Keratinocyte (primary cell): ENCODE data around the gene MLXIPL. TPM values are rescaled to one million over a fixed set of nuclear protein-coding genes. Genes with fewer than 3 reads are reported as not detected.

Source experiments
- DNase-seq: peaks from one replicate; pipeline ENCODE4 v3.0.0-alpha.2; 2011; ENCODE audit warnings: low read depth, missing footprints, low spot score
- FAIRE-seq: peaks from 2 replicates; lab custom pipeline; 2011; peaks lifted over from hg19 to GRCh38; lab: Jason Lieb, UNC
- H2AFZ ChIP-seq: 2 replicates; pipeline ENCODE4 v1.6.0; 2012; ENCODE audit warnings: low read length, control low read depth, inconsistent platforms; ENCODE audit not compliant: control insufficient read depth
- H3K27ac ChIP-seq: 2 replicates; pipeline ENCODE4 v1.5.1; 2011; ENCODE audit warnings: low read length; ENCODE audit not compliant: control insufficient read depth, insufficient read depth
- H3K27me3 ChIP-seq: 3 replicates; pipeline ENCODE4 v1.6.0; 2011; ENCODE audit warnings: low read length; ENCODE audit not compliant: control insufficient read depth, insufficient read depth; ENCODE audit errors: extremely low read depth
- H3K36me3 ChIP-seq, 2 experiments: 2 replicates in 1 of 2; 3 replicates in 1 of 2; pipeline ENCODE4 v1.5.1; 2011; ENCODE audit warnings: low read length in 2 of 2, mild to moderate bottlenecking in 1 of 2; ENCODE audit not compliant: control insufficient read depth in 2 of 2, insufficient read depth in 2 of 2; ENCODE audit errors: extremely low read depth in 1 of 2
- H3K4me1 ChIP-seq: 3 replicates; pipeline ENCODE4 v1.5.1; 2011; ENCODE audit warnings: low read length; ENCODE audit not compliant: control insufficient read depth, insufficient read depth; ENCODE audit errors: extremely low read depth
- H3K4me2 ChIP-seq: 3 replicates; pipeline ENCODE4 v1.6.0; 2011; ENCODE audit warnings: low read depth, low read length; ENCODE audit not compliant: control insufficient read depth, insufficient read depth; ENCODE audit errors: extremely low read depth
- H3K4me3 ChIP-seq, 3 experiments: fragments of 200-600 bp in 1 of 3; sonication (generic) in 1 of 3; 2 replicates in 2 of 3; 3 replicates in 1 of 3; pipeline ENCODE4 v1.5.1; 2011 to 2016; ENCODE audit warnings: low read length in 3 of 3, mild to moderate bottlenecking in 3 of 3, control low read depth in 2 of 3, inconsistent platforms in 1 of 3, low read depth in 1 of 3, mixed read lengths in 1 of 3, mixed run types in 1 of 3, moderate library complexity in 1 of 3; ENCODE audit not compliant: control insufficient read depth in 2 of 3, insufficient read depth in 2 of 3; ENCODE audit errors: extremely low read depth in 1 of 3
- H3K79me2 ChIP-seq: 2 replicates; pipeline ENCODE4 v1.6.0; 2012; ENCODE audit warnings: low read length; ENCODE audit not compliant: control insufficient read depth, insufficient read depth
- H3K9ac ChIP-seq: 3 replicates; pipeline ENCODE4 v1.6.0; 2011; ENCODE audit warnings: low read length; ENCODE audit not compliant: control insufficient read depth, insufficient read depth; ENCODE audit errors: extremely low read depth
- H3K9me1 ChIP-seq: 3 replicates; pipeline ENCODE4 v1.6.0; 2011; ENCODE audit warnings: low read length; ENCODE audit not compliant: control insufficient read depth, insufficient read depth; ENCODE audit errors: extremely low read depth
- H3K9me3 ChIP-seq: 2 replicates; pipeline ENCODE4 v1.5.1; 2012; ENCODE audit warnings: low read depth, low read length; ENCODE audit not compliant: control insufficient read depth
- H4K20me1 ChIP-seq: 3 replicates; pipeline ENCODE4 v1.6.0; 2011; ENCODE audit warnings: low read length; ENCODE audit not compliant: control insufficient read depth, insufficient read depth; ENCODE audit errors: extremely low read depth
- EZH2 ChIP-seq: IDR thresholded peaks from one replicate; pipeline ENCODE4 v1.6.1; 2012; ENCODE audit warnings: inconsistent platforms, mild to moderate bottlenecking, low read length, moderate library complexity
- dilution Hi-C: fragments of 300-500 bp; cut with MboI; formaldehyde crosslinking; loops from one replicate; pipeline ENCODE4 v1.7.0; 2020; ENCODE audit warnings: low sequenced_read_pairs; ENCODE audit not compliant: extremely low pct_ligation_motif_present
- polyA plus RNA-seq, 5 experiments: library from polyadenylated mRNA; depleted of rRNA in 3 of 5; stranded (reverse) in 3 of 5; stranded (forward) in 1 of 5; unstranded in 1 of 5; fragments of >200 nt; gene quantifications; 1 replicate in 1 of 5; 2 replicates in 3 of 5; 3 replicates in 1 of 5; pipeline versions ENCODE4 v1.2.1 to v1.2.3, GENCODE V29; 2011 to 2012; ENCODE audit warnings: missing spikeins in 2 of 5, low read depth in 1 of 5, low replicate concordance in 1 of 5
- TF ChIP-seq, protein P1 (sequence below), 3 experiments: IDR thresholded peaks in 1 of 3; conservative IDR thresholded peaks in 1 of 3; optimal IDR thresholded peaks in 1 of 3; 2 replicates in 2 of 3; 3 replicates in 1 of 3; pipeline versions ENCODE3 to v1.5.1; 2011; ENCODE audit warnings: low read length in 3 of 3, mild to moderate bottlenecking in 3 of 3, moderate library complexity in 2 of 3, control low read depth in 1 of 3, inconsistent platforms in 1 of 3; ENCODE audit not compliant: insufficient read depth in 2 of 3; ENCODE audit errors: extremely low read depth in 1 of 3

The MLXIPL gene
- polyA plus RNA-seq, 1 donor (not counting 4 experiments of a cell fraction or from before 2014, with no cell fraction given): 0.05 TPM

DNA sequence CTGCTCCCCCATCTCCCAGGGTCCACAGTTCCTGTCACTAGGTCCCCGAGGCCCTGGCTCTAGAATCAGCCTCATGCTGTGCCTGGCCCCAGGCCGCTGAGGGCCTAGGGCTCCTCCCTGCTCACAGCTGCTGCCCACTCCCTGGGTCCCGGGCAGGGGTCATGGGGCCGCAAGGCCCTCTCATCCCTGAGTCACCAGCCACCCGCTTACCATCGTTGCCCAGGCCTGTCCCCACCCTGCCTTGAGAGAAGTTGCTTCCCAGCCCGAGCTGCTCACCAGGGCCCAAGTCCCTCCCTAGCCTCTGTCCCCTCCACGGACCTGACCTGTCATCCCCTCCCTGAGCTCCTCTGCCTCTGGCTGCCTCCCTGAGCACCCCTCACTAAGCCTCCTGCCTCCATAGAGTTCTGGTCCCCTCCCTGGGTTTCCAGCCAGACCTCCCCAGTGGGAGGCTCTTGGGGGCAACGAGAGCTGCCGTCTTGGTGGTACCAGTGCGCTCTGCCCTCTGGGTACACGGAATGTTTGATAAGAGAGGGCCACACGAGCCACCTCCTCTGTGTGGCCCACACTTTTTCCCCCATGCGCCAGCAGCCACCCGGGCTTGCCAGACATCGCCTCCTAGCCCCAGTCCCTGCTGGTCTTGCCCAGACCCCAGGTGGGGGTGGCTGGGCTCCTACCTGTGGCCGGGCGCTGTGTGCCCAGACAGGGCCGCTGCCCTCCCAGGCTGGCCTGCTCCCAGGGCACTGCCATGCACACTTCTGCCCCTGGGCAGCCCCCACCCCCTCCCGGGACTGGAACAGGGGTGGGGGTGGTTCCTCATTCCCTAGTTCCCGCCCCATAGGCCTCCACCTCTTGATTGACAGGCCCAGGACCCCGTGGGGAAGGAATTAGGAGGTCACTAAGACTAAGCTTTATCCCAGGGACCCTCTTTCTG lies 21.3 kb downstream of the MLXIPL start:
- DNase-seq (no peak), FAIRE-seq (no peak)
- Histone ChIP-seq H4K20me1 (no peaks in the 10 kb centered on the region), H3K4me3 (no peak overlapping the region), H3K4me1 (peaks cover 4% of the 10 kb centered on the region), H3K27me3 (peaks cover 4% of the 10 kb centered on the region), H3K27ac (no peak overlapping the region), H3K9me1 (no peaks in the 10 kb centered on the region), H3K9me3 (no peaks in the 10 kb centered on the region), H2AFZ (no peak overlapping the region), H3K79me2 (no peaks in the 10 kb centered on the region), H3K9ac (no peak overlapping the region), H3K36me3 (no peaks in the 10 kb centered on the region), H3K4me2 (no peak overlapping the region)
- dilution Hi-C loops: no loop called here
- TF ChIP-seq, protein P1, sequence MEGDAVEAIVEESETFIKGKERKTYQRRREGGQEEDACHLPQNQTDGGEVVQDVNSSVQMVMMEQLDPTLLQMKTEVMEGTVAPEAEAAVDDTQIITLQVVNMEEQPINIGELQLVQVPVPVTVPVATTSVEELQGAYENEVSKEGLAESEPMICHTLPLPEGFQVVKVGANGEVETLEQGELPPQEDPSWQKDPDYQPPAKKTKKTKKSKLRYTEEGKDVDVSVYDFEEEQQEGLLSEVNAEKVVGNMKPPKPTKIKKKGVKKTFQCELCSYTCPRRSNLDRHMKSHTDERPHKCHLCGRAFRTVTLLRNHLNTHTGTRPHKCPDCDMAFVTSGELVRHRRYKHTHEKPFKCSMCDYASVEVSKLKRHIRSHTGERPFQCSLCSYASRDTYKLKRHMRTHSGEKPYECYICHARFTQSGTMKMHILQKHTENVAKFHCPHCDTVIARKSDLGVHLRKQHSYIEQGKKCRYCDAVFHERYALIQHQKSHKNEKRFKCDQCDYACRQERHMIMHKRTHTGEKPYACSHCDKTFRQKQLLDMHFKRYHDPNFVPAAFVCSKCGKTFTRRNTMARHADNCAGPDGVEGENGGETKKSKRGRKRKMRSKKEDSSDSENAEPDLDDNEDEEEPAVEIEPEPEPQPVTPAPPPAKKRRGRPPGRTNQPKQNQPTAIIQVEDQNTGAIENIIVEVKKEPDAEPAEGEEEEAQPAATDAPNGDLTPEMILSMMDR (optimal IDR thresholded peaks at IDR 0.05 in 1 of 3, IDR thresholded peaks at IDR 0.05 in 1 of 3, conservative IDR thresholded peaks at IDR 0.05 in 1 of 3; ENCODE audit: extremely low read depth in 1 of 3, insufficient read depth in 2 of 3, low read length in 3 of 3): no peak
- TF ChIP-seq EZH2: no peak

DNA sequence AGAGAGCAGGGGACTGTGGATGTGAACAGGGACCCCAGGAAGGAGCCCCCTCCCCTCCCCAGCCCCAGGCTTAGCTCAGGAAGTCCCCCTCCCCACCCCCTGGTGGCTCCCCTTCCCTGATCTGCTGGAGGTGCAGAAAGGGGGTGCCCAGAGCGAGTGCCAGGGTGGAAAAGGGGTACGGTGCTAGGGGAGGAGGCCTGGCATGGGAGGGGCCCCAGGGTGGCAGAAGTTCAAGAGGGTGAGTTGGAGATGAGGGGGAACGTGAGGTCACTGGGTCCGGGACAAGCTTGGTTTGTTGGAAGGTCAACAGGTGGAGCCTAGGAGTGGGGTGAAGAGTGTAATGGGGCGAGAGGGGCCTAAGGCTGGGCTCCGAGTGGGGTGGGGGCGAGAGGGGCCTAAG lies 24.4 kb downstream of the MLXIPL start:
- Histone ChIP-seq H3K9me3 (no peaks in the 10 kb centered on the region), H3K4me3 (no peak overlapping the region), H3K9me1 (no peaks in the 10 kb centered on the region), H3K4me1 (peaks cover 4% of the 10 kb centered on the region), H3K36me3 (no peaks in the 10 kb centered on the region), H3K79me2 (no peaks in the 10 kb centered on the region), H4K20me1 (no peaks in the 10 kb centered on the region), H3K27ac (no peak overlapping the region), H3K9ac (no peak overlapping the region), H3K27me3 (peaks cover 4% of the 10 kb centered on the region), H2AFZ (no peak overlapping the region), H3K4me2 (no peak overlapping the region)
- dilution Hi-C loops: no loop called here
- no peak for DNase-seq
- TF ChIP-seq EZH2: no peak
- TF ChIP-seq, protein P1 (optimal IDR thresholded peaks at IDR 0.05 in 1 of 3, IDR thresholded peaks at IDR 0.05 in 1 of 3, conservative IDR thresholded peaks at IDR 0.05 in 1 of 3; ENCODE audit: extremely low read depth in 1 of 3, insufficient read depth in 2 of 3, low read length in 3 of 3): no peak
- FAIRE-seq: no peak
